ENCODE results near the gene SLC6A19.
A peak's percentile ranks its signal among the peaks of the same experiment; 100 is the strongest.

The SLC6A19 gene

GRCh38 chr5:1240496-1241260 lies 39.3 kb downstream of the SLC6A19 start:
- WGBS: 83% methylated on average over 26 of the region's 29 CpGs

GRCh38 chr5:1241509-1242080 lies 40.2 kb downstream of the SLC6A19 start:
- Histone ChIP-seq H4K91ac (ENCODE audit: low read length) (no peak overlapping the region), H3K4me1 (ENCODE audit: control insufficient read depth, insufficient read depth, low read depth, low read length) (no peaks in the 10 kb centered on the region), H3K4me2 (ENCODE audit: low read length, poor library complexity, severe bottlenecking) (no peak overlapping the region), H3K9ac (ENCODE audit: low read length) (no peak overlapping the region), H2BK5ac (ENCODE audit: low read depth, low read length, poor library complexity, severe bottlenecking) (no peak overlapping the region), H3K27ac (ENCODE audit: low read length, poor library complexity, severe bottlenecking) (no peak overlapping the region), H2BK120ac (ENCODE audit: low read depth, low read length) (no peak overlapping the region), H3K36me3 (ENCODE audit: control insufficient read depth in 1 of 2, insufficient read depth in 2 of 2, low read depth in 1 of 2, low read length in 2 of 2) (no peaks in the 10 kb centered on the region), H3K9me3 (ENCODE audit: control insufficient read depth, low read length) (peaks cover 2% of the 10 kb centered on the region), H2AFZ (ENCODE audit: low read depth, low read length) (no peak overlapping the region), H3K4me3 (ENCODE audit: insufficient read depth in 1 of 2, low read depth in 1 of 2, low read length in 2 of 2) (no peak overlapping the region), H3K79me1 (replicated peaks; ENCODE audit: low read length, poor library complexity, severe bottlenecking) (no peaks in the 10 kb centered on the region), H3K18ac (ENCODE audit: low read depth in 1 of 2, low read length in 2 of 2) (no peak overlapping the region), H3K14ac (ENCODE audit: low read length in 2 of 2) (no peak overlapping the region), H3K27me3 (ENCODE audit: control insufficient read depth in 1 of 2, insufficient read depth in 1 of 2, low read length in 2 of 2) (peaks cover 0 to 36% of the 10 kb centered on the region in 2 experiments), H4K8ac (ENCODE audit: low read length) (no peak overlapping the region), H2BK15ac (ENCODE audit: low read depth, poor library complexity, severe bottlenecking) (peak overlapping the region; percentile 23), H2BK12ac (ENCODE audit: low read length in 2 of 2) (no peak overlapping the region), H3K23ac (ENCODE audit: low read length in 2 of 2) (no peak overlapping the region), H3K4ac (ENCODE audit: low read depth in 1 of 2, low read length in 2 of 2) (no peak overlapping the region), H2AK5ac (ENCODE audit: low read length, severe bottlenecking) (no peak overlapping the region)
- WGBS: 87% methylated on average over 22 of the region's 22 CpGs
- DNase-seq: no peak

More at GRCh38 chr5:1240496-1241260, 39.3 kb downstream of the SLC6A19 start:
- H3K36me3 ChIP-seq (ENCODE audit: control insufficient read depth in 1 of 2, insufficient read depth in 2 of 2, low read depth in 1 of 2, low read length in 2 of 2): no peaks in the 10 kb centered on the region
- H4K8ac ChIP-seq (ENCODE audit: low read length): no peak overlapping the region
- no peaks in the 10 kb centered on the region for H3K4me1 ChIP-seq (ENCODE audit: control insufficient read depth, insufficient read depth, low read depth, low read length)
- H3K9ac ChIP-seq (ENCODE audit: low read length): no peak overlapping the region
- no peak overlapping the region for H2BK120ac ChIP-seq (ENCODE audit: low read depth, low read length)
- H4K91ac ChIP-seq (ENCODE audit: low read length): no peak overlapping the region
- no peak overlapping the region for H2BK15ac ChIP-seq (ENCODE audit: low read depth, poor library complexity, severe bottlenecking)
- H2BK12ac ChIP-seq (ENCODE audit: low read length in 2 of 2): no peak overlapping the region
- H2BK5ac ChIP-seq (ENCODE audit: low read depth, low read length, poor library complexity, severe bottlenecking): no peak overlapping the region
- no peak overlapping the region for H2AK5ac ChIP-seq (ENCODE audit: low read length, severe bottlenecking)
- peaks cover 0 to 28% of the 10 kb centered on the region in 2 experiments for H3K27me3 ChIP-seq (ENCODE audit: control insufficient read depth in 1 of 2, insufficient read depth in 1 of 2, low read length in 2 of 2)
- H3K27ac ChIP-seq (ENCODE audit: low read length, poor library complexity, severe bottlenecking): no peak overlapping the region
- H3K4ac ChIP-seq (ENCODE audit: low read depth in 1 of 2, low read length in 2 of 2): no peak overlapping the region
- H2AFZ ChIP-seq (ENCODE audit: low read depth, low read length): no peak overlapping the region
- DNase-seq: no peak
- no peak overlapping the region for H3K4me3 ChIP-seq (ENCODE audit: insufficient read depth in 1 of 2, low read depth in 1 of 2, low read length in 2 of 2)
- no peak overlapping the region for H3K18ac ChIP-seq (ENCODE audit: low read depth in 1 of 2, low read length in 2 of 2)
- no peak overlapping the region for H3K23ac ChIP-seq (ENCODE audit: low read length in 2 of 2)
- no peak overlapping the region for H3K14ac ChIP-seq (ENCODE audit: low read length in 2 of 2)
- H3K79me1 ChIP-seq (replicated peaks; ENCODE audit: low read length, poor library complexity, severe bottlenecking): no peaks in the 10 kb centered on the region
- peaks cover 10% of the 10 kb centered on the region for H3K9me3 ChIP-seq (ENCODE audit: control insufficient read depth, low read length)
- H3K4me2 ChIP-seq (ENCODE audit: low read length, poor library complexity, severe bottlenecking): no peak overlapping the region

GRCh38 chr5:1242733-1243486 lies 41.5 kb downstream of the SLC6A19 start:
- Histone ChIP-seq H3K18ac (ENCODE audit: low read depth in 1 of 2, low read length in 2 of 2) (no peak overlapping the region), H2AK5ac (ENCODE audit: low read length, severe bottlenecking) (no peak overlapping the region), H3K9me3 (ENCODE audit: control insufficient read depth, low read length) (no peaks in the 10 kb centered on the region), H2BK15ac (ENCODE audit: low read depth, poor library complexity, severe bottlenecking) (no peak overlapping the region), H3K4ac (ENCODE audit: low read depth in 1 of 2, low read length in 2 of 2) (no peak overlapping the region), H3K4me2 (ENCODE audit: low read length, poor library complexity, severe bottlenecking) (no peak overlapping the region), H2BK12ac (ENCODE audit: low read length in 2 of 2) (no peak overlapping the region), H3K79me1 (replicated peaks; ENCODE audit: low read length, poor library complexity, severe bottlenecking) (no peaks in the 10 kb centered on the region), H3K27ac (ENCODE audit: low read length, poor library complexity, severe bottlenecking) (no peak overlapping the region), H3K4me3 (ENCODE audit: insufficient read depth in 1 of 2, low read depth in 1 of 2, low read length in 2 of 2) (no peak overlapping the region), H3K14ac (ENCODE audit: low read length in 2 of 2) (no peak overlapping the region), H2AFZ (ENCODE audit: low read depth, low read length) (no peak overlapping the region), H3K4me1 (ENCODE audit: control insufficient read depth, insufficient read depth, low read depth, low read length) (no peaks in the 10 kb centered on the region), H4K8ac (ENCODE audit: low read length) (no peak overlapping the region), H2BK120ac (ENCODE audit: low read depth, low read length) (no peak overlapping the region), H3K23ac (ENCODE audit: low read length in 2 of 2) (no peak overlapping the region), H3K27me3 (ENCODE audit: control insufficient read depth in 1 of 2, insufficient read depth in 1 of 2, low read length in 2 of 2) (peaks cover 0 to 48% of the 10 kb centered on the region in 2 experiments), H4K91ac (ENCODE audit: low read length) (no peak overlapping the region), H3K36me3 (ENCODE audit: control insufficient read depth in 1 of 2, insufficient read depth in 2 of 2, low read depth in 1 of 2, low read length in 2 of 2) (no peaks in the 10 kb centered on the region), H3K9ac (ENCODE audit: low read length) (no peak overlapping the region), H2BK5ac (ENCODE audit: low read depth, low read length, poor library complexity, severe bottlenecking) (no peak overlapping the region)
- DNase-seq: no peak
- 77% methylated on average over 14 of the region's 14 CpGs for WGBS

- no peak overlapping the region for H3K14ac ChIP-seq (ENCODE audit: low read length in 2 of 2)
- H2BK12ac ChIP-seq (ENCODE audit: low read length in 2 of 2): no peak overlapping the region
- no peak overlapping the region for H3K27ac ChIP-seq (ENCODE audit: low read length, poor library complexity, severe bottlenecking)
- no peaks in the 10 kb centered on the region for H3K4me1 ChIP-seq (ENCODE audit: control insufficient read depth, insufficient read depth, low read depth, low read length)
- H2BK5ac ChIP-seq (ENCODE audit: low read depth, low read length, poor library complexity, severe bottlenecking): no peak overlapping the region
- no peak for DNase-seq
- no peak overlapping the region for H4K91ac ChIP-seq (ENCODE audit: low read length)
- no peak overlapping the region for H2BK15ac ChIP-seq (ENCODE audit: low read depth, poor library complexity, severe bottlenecking)
- no peak overlapping the region for H3K4me2 ChIP-seq (ENCODE audit: low read length, poor library complexity, severe bottlenecking)
- no peak overlapping the region for H3K4me3 ChIP-seq (ENCODE audit: insufficient read depth in 1 of 2, low read depth in 1 of 2, low read length in 2 of 2)
- H3K18ac ChIP-seq (ENCODE audit: low read depth in 1 of 2, low read length in 2 of 2): no peak overlapping the region
- no peaks in the 10 kb centered on the region for H3K9me3 ChIP-seq (ENCODE audit: control insufficient read depth, low read length)
- no peak overlapping the region for H2AK5ac ChIP-seq (ENCODE audit: low read length, severe bottlenecking)
- no peak overlapping the region for H3K4ac ChIP-seq (ENCODE audit: low read depth in 1 of 2, low read length in 2 of 2)
- H3K36me3 ChIP-seq (ENCODE audit: control insufficient read depth in 1 of 2, insufficient read depth in 2 of 2, low read depth in 1 of 2, low read length in 2 of 2): no peaks in the 10 kb centered on the region
- no peaks in the 10 kb centered on the region for H3K79me1 ChIP-seq (replicated peaks; ENCODE audit: low read length, poor library complexity, severe bottlenecking)
- no peak overlapping the region for H3K9ac ChIP-seq (ENCODE audit: low read length)
- H3K23ac ChIP-seq (ENCODE audit: low read length in 2 of 2): no peak overlapping the region
- WGBS: 72% methylated on average over 31 of the region's 33 CpGs
- H3K27me3 ChIP-seq (ENCODE audit: control insufficient read depth in 1 of 2, insufficient read depth in 1 of 2, low read length in 2 of 2): peaks cover 0 to 51% of the 10 kb centered on the region in 2 experiments
- H2AFZ ChIP-seq (ENCODE audit: low read depth, low read length): no peak overlapping the region
- H2BK120ac ChIP-seq (ENCODE audit: low read depth, low read length): no peak overlapping the region
- no peak overlapping the region for H4K8ac ChIP-seq (ENCODE audit: low read length)
These were observed 42.2 kb downstream of the SLC6A19 start for GRCh38 chr5:1243487-1244130.

Measured in mesenchymal stem cell (in vitro differentiated cells and primary cell).